HG03175 (cell line): ENCODE results near the gene SCUBE2.
"Not testable (repeated sequence)": the region's sequence is repeated elsewhere in the genome, so short reads cannot be mapped to it uniquely, and the experiment has no call there.

Source experiments
- ATAC-seq: cut with Tn5 transposase; IDR thresholded peaks from one replicate; pipeline ENCODE4 v1.9.1; 2021; ENCODE audit warnings: mild to moderate bottlenecking, moderate library complexity; ENCODE audit not compliant: unreplicated experiment

Gene SCUBE2

GRCh38 chr11:9109858-9110731 is 18.7 kb upstream of the SCUBE2 start:
- no peak for ATAC-seq

GRCh38 chr11:9104580-9104979 is 13.2 kb upstream of the SCUBE2 start:
- no peak for ATAC-seq

GRCh38 chr11:9103542-9104276 is 12.3 kb upstream of the SCUBE2 start:
- ATAC-seq, result no peak

- ATAC-seq, result no peak
These were observed 8.2 kb upstream of the SCUBE2 start for GRCh38 chr11:9099617-9100016.

GRCh38 chr11:9098455-9098854 is 7.1 kb upstream of the SCUBE2 start:
- not testable (repeated sequence) for ATAC-seq

GRCh38 chr11:9097186-9097943 is 6.0 kb upstream of the SCUBE2 start:
- ATAC-seq, result not testable (repeated sequence)

GRCh38 chr11:9096427-9096826 is 5.0 kb upstream of the SCUBE2 start:
- no peak for ATAC-seq

- ATAC-seq, result no peak
These were observed 4.0 kb upstream of the SCUBE2 start for GRCh38 chr11:9095421-9095820.

GRCh38 chr11:9094420-9094819 is 3.0 kb upstream of the SCUBE2 start:
- no peak for ATAC-seq

GRCh38 chr11:9092853-9093778 is 1.7 kb upstream of the SCUBE2 start:
- ATAC-seq, result no peak

GRCh38 chr11:9092072-9092471 is 673 bp upstream of the SCUBE2 start:
- no peak for ATAC-seq

GRCh38 chr11:9090488-9091043 is 833 bp downstream of the SCUBE2 start:
- no peak for ATAC-seq

GRCh38 chr11:9089636-9090035 is 1.8 kb downstream of the SCUBE2 start:
- ATAC-seq, result no peak

- no peak for ATAC-seq
These were observed 2.3 kb downstream of the SCUBE2 start for GRCh38 chr11:9089061-9089460.

GRCh38 chr11:9082575-9082974 is 8.8 kb downstream of the SCUBE2 start:
- ATAC-seq, result no peak

- ATAC-seq, result no peak
These were observed 10.2 kb downstream of the SCUBE2 start for GRCh38 chr11:9081153-9081552.

- no peak for ATAC-seq
These were observed 13.0 kb downstream of the SCUBE2 start for GRCh38 chr11:9078113-9079086.

- no peak for ATAC-seq
These were observed 14.2 kb downstream of the SCUBE2 start for GRCh38 chr11:9077164-9077563.

- ATAC-seq, result no peak
These were observed 14.7 kb downstream of the SCUBE2 start for GRCh38 chr11:9076661-9077060.
